NB4 (cell line): ENCODE results near the gene S1PR3.

Experiments
- DNase-seq: peaks from one replicate; pipeline ENCODE4 v3.0.0; 2010; ENCODE audit warnings: low read depth
- H3K4me3 ChIP-seq: one replicate; pipeline ENCODE4 v1.5.1; 2011; ENCODE audit warnings: mild to moderate bottlenecking, low read depth, low read length, moderate library complexity
- MYC ChIP-seq: IDR thresholded peaks from 2 replicates; pipeline ENCODE4 v1.6.1; 2011; ENCODE audit warnings: low read depth, low read length
- POLR2A ChIP-seq: IDR thresholded peaks from 2 replicates; pipeline ENCODE4 v1.6.1; 2011; ENCODE audit warnings: mild to moderate bottlenecking; ENCODE audit not compliant: insufficient read length; ENCODE audit errors: extremely low read depth
- TF ChIP-seq, protein P1 (sequence below): IDR thresholded peaks from 2 replicates; pipeline ENCODE4 v1.6.1; 2011; ENCODE audit warnings: low read depth, low read length
- TF ChIP-seq, protein P2 (sequence below): IDR thresholded peaks from one replicate; pipeline ENCODE4 v1.5.1; 2012; ENCODE audit warnings: low read depth, low read length

Gene S1PR3

DNA sequence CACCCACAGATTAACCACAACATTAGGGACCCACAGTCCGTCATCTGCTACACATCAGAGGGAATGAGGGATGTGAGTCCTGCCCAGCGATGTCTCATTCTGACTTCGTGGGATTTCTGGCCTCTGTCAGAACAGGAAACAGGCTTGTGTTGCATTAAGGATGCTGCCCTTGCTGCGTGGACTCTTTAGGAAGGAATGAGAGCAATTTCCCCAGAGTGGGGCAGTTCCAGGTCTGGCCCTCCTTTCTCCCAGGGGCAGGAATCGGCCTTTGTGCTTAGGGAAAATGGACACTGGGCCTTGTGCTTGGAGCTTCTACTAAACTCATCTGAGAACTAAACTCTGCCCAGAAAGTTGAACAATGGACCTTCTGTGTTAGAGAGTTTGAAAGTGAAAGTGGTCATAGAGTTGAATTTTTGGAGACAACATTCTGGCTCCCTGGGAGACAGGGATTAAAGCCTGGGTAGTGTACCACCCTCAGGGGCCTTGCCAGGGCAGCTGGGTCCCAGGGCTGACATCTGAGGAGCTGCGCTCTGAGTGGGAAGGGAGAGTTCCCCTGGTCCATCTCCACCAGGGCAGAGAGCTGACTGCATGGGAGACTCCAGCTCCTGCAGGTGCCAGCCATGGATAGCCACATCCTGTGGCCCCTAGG is 37.8 kb upstream of the S1PR3 start:
- TF ChIP-seq, protein P1, sequence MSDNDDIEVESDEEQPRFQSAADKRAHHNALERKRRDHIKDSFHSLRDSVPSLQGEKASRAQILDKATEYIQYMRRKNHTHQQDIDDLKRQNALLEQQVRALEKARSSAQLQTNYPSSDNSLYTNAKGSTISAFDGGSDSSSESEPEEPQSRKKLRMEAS, result no peak
- TF ChIP-seq POLR2A, result no peak
- H3K4me3 ChIP-seq, result no peak overlapping the region
- peak; percentile 22 for DNase-seq

DNA sequence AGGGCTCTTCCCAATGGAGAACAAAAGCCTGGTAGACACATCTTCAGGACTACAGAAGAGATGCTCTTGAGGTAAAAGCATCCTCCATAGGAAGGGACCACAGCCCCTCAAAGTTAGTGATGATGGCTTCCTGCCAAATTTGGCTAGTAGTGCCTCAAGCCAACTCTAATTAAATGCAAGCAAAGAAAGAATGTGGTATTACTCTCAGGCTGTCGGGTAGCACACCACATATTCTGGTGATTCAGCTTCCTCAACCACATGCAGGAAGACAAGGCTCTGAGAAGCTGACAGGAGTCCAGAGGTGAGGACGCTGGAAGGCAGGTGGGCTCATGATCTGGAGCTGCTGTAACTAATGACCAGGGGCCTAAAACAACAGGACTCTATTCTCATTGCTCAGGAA is 37.2 kb upstream of the S1PR3 start:
- DNase-seq, result peak; percentile 57
- no peak for TF ChIP-seq POLR2A
- no peak for TF ChIP-seq MYC
- TF ChIP-seq, protein P2, sequence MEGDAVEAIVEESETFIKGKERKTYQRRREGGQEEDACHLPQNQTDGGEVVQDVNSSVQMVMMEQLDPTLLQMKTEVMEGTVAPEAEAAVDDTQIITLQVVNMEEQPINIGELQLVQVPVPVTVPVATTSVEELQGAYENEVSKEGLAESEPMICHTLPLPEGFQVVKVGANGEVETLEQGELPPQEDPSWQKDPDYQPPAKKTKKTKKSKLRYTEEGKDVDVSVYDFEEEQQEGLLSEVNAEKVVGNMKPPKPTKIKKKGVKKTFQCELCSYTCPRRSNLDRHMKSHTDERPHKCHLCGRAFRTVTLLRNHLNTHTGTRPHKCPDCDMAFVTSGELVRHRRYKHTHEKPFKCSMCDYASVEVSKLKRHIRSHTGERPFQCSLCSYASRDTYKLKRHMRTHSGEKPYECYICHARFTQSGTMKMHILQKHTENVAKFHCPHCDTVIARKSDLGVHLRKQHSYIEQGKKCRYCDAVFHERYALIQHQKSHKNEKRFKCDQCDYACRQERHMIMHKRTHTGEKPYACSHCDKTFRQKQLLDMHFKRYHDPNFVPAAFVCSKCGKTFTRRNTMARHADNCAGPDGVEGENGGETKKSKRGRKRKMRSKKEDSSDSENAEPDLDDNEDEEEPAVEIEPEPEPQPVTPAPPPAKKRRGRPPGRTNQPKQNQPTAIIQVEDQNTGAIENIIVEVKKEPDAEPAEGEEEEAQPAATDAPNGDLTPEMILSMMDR, result no peak
- TF ChIP-seq, protein P1, result no peak
- H3K4me3 ChIP-seq, result no peak overlapping the region

DNA sequence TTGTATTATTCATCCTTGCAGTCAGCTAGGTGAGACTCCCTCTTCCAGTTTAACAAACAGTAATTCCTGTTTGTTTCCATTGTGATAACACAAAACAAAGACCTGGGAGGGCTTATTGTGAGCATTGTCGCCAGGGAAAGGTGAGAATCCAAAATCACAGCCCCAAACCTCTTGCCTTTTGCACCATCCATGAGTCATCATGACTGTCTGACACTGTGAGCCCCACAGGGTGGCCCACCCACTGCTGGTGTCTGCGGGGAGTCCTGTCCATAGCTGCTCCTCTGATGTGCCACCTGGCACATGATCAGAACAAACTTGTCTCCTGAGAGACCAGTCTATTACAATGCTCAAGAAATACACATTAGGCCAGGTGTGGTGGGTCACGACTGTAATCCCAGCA is 33.7 kb upstream of the S1PR3 start:
- H3K4me3 ChIP-seq, result no peak overlapping the region
- DNase-seq, result no peak
- TF ChIP-seq, protein P1, result no peak
- no peak for TF ChIP-seq MYC
- TF ChIP-seq, protein P2, result no peak
- TF ChIP-seq POLR2A, result no peak

DNA sequence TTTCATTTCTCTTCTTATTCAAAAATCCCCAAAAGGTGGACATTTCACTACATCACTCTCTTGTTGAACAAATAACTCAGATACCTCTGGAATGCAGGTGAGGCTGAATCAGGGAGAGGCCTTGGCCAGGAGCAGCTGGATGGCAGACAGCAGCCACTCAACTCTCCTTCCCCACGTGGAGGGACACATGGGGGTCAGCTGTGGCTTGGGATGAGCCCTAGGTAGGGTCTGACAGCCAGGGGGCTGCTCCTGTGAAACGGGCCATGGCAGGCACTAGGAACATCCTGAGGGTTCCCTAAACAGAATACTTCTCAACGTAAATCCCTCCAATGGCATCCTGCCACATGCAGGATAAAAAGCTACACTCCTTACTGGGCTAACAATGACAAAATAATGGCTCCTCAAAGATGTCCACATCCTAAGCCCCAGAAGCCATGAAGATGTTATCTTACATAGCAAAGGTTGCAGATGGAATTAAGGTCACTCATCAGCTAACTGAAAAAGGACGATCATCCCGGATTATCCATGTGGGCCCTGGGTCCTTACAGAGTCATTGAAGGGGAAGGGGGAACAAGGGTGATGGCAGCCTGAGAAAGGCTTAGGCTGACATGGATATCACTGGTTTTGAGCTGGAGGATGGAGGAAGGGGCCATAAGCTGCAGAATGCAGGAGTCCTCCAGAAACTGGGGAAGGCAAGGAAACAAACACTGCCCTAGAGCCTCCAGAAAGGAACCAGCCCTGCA is 31.4 kb upstream of the S1PR3 start:
- DNase-seq, result no peak
- TF ChIP-seq, protein P2, result no peak
- no peak for TF ChIP-seq POLR2A
- TF ChIP-seq, protein P1, result no peak
- TF ChIP-seq MYC, result no peak
- H3K4me3 ChIP-seq, result no peak overlapping the region

DNA sequence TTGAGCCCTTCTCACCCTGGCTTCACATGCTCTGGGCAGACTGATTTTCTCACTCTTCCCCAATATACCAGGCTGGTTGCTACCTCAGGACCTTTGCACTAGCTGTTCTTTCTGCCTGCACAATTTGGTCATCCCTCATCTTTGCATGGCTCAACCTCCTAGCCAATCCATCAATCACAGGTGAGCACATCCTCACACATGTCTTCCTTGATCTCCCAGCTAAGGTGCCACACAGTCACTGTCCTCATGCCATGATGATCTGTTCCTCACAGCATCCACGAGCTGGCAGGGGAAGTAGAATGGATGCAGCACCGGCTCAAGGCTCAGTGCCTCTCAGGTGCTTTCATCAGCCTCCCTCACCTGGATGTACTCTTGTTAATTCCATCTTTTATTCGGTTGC is 30.6 kb upstream of the S1PR3 start:
- TF ChIP-seq POLR2A, result no peak
- TF ChIP-seq, protein P2, result no peak
- TF ChIP-seq, protein P1, result no peak
- TF ChIP-seq MYC, result no peak
- DNase-seq, result no peak
- no peak overlapping the region for H3K4me3 ChIP-seq

DNA sequence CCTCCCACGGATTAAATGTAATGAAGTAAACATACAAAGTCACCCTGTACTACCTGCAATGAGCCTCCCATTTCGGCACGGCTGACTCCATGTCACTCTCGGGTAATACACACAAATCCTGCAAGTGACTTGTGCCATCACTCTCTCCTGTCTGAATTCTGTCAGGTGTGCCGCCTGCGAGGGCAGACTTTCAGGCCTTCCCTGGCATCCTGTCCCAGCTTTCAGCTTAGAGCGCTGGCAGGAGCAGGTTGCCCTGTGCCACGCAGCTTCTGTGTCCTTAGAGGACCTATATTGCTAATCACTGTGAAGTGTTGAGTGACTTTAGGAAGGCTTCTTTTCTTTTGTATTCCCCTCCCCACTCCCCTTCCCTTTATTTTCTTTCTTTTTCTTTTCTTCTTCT is 25.8 kb upstream of the S1PR3 start:
- TF ChIP-seq MYC (no peak), POLR2A (no peak)
- TF ChIP-seq, protein P1, result no peak
- TF ChIP-seq, protein P2, result no peak
- H3K4me3 ChIP-seq, result no peak overlapping the region

More for the DNA sequence above, 25.8 kb upstream of the S1PR3 start:
- DNase-seq, result no peak
